IPS-15b (cell line): ENCODE measurements around the gene RPS3.

Source experiments
- H3K27me3 ChIP-seq: one replicate; pipeline ENCODE4 v1.6.1; 2013; ENCODE audit warnings: low read length; ENCODE audit not compliant: control insufficient read depth, insufficient read depth
- H3K36me3 ChIP-seq: one replicate; pipeline ENCODE4 v1.6.1; 2013; ENCODE audit warnings: low read length; ENCODE audit not compliant: control insufficient read depth, insufficient read depth
- H3K4me1 ChIP-seq: one replicate; pipeline ENCODE4 v1.6.1; 2013; ENCODE audit warnings: mild to moderate bottlenecking, low read length; ENCODE audit not compliant: control insufficient read depth, insufficient read depth
- H3K4me3 ChIP-seq: one replicate; pipeline ENCODE4 v1.5.1; 2013; ENCODE audit warnings: low read depth, low read length
- H3K9ac ChIP-seq: one replicate; pipeline ENCODE4 v1.6.1; 2013; ENCODE audit warnings: low read depth, mild to moderate bottlenecking, low read length
- H3K9me3 ChIP-seq: one replicate; pipeline ENCODE4 v1.6.1; 2013; ENCODE audit warnings: mild to moderate bottlenecking, low read length; ENCODE audit not compliant: control insufficient read depth, insufficient read depth

The RPS3 gene

GRCh38 chr11:75383246-75383645, 16.1 kb upstream of the RPS3 start:
- no peaks in the 10 kb centered on the region for H3K9me3 ChIP-seq
- no peak overlapping the region for H3K4me3 ChIP-seq
- H3K36me3 ChIP-seq: no peaks in the 10 kb centered on the region
- H3K9ac ChIP-seq: no peak overlapping the region
- H3K4me1 ChIP-seq: no peaks in the 10 kb centered on the region
- no peaks in the 10 kb centered on the region for H3K27me3 ChIP-seq

GRCh38 chr11:75384438-75385080, 14.8 kb upstream of the RPS3 start:
- H3K4me1 ChIP-seq: no peaks in the 10 kb centered on the region
- H3K36me3 ChIP-seq: no peaks in the 10 kb centered on the region
- no peak overlapping the region for H3K9ac ChIP-seq
- H3K9me3 ChIP-seq: no peaks in the 10 kb centered on the region
- no peaks in the 10 kb centered on the region for H3K27me3 ChIP-seq
- no peak overlapping the region for H3K4me3 ChIP-seq

GRCh38 chr11:75386942-75387630, 12.2 kb upstream of the RPS3 start:
- H3K27me3 ChIP-seq: no peaks in the 10 kb centered on the region
- no peak overlapping the region for H3K9ac ChIP-seq
- H3K36me3 ChIP-seq: no peaks in the 10 kb centered on the region
- no peak overlapping the region for H3K4me3 ChIP-seq
- H3K4me1 ChIP-seq: no peaks in the 10 kb centered on the region
- H3K9me3 ChIP-seq: no peaks in the 10 kb centered on the region

- Histone ChIP-seq H3K27me3 (no peaks in the 10 kb centered on the region), H3K9ac (no peak overlapping the region), H3K4me3 (no peak overlapping the region), H3K4me1 (no peaks in the 10 kb centered on the region), H3K36me3 (no peaks in the 10 kb centered on the region), H3K9me3 (no peaks in the 10 kb centered on the region)
These were observed 11.5 kb upstream of the RPS3 start for GRCh38 chr11:75387736-75388294.

- Histone ChIP-seq H3K9me3 (no peaks in the 10 kb centered on the region), H3K9ac (no peak overlapping the region), H3K4me1 (no peaks in the 10 kb centered on the region), H3K4me3 (no peak overlapping the region), H3K36me3 (no peaks in the 10 kb centered on the region), H3K27me3 (no peaks in the 10 kb centered on the region)
These were observed 10.7 kb upstream of the RPS3 start for GRCh38 chr11:75388386-75389275.

GRCh38 chr11:75389276-75389605, 10.1 kb upstream of the RPS3 start:
- Histone ChIP-seq H3K4me1 (no peaks in the 10 kb centered on the region), H3K36me3 (no peaks in the 10 kb centered on the region), H3K9ac (no peak overlapping the region), H3K27me3 (no peaks in the 10 kb centered on the region), H3K4me3 (no peak overlapping the region), H3K9me3 (no peaks in the 10 kb centered on the region)

- Histone ChIP-seq H3K9ac (no peak overlapping the region), H3K27me3 (no peaks in the 10 kb centered on the region), H3K4me3 (no peak overlapping the region)
These were observed 9.4 kb upstream of the RPS3 start for GRCh38 chr11:75389925-75390324.

GRCh38 chr11:75394085-75394840, 5.1 kb upstream of the RPS3 start:
- Histone ChIP-seq H3K36me3 (no peaks in the 10 kb centered on the region), H3K27me3 (no peaks in the 10 kb centered on the region), H3K4me3 (no peak overlapping the region), H3K4me1 (no peaks in the 10 kb centered on the region), H3K9me3 (no peaks in the 10 kb centered on the region), H3K9ac (no peak overlapping the region)

More at GRCh38 chr11:75389925-75390324, 9.4 kb upstream of the RPS3 start:
- H3K4me1 ChIP-seq: no peaks in the 10 kb centered on the region
- no peaks in the 10 kb centered on the region for H3K36me3 ChIP-seq
- H3K9me3 ChIP-seq: no peaks in the 10 kb centered on the region

GRCh38 chr11:75398906-75399305, 412 bp upstream of the RPS3 start:
- no peak overlapping the region for H3K4me3 ChIP-seq
- no peaks in the 10 kb centered on the region for H3K9me3 ChIP-seq
- H3K4me1 ChIP-seq: peaks cover 2% of the 10 kb centered on the region
- no peak overlapping the region for H3K9ac ChIP-seq
- H3K27me3 ChIP-seq: no peaks in the 10 kb centered on the region
- peaks cover 33% of the 10 kb centered on the region for H3K36me3 ChIP-seq

- Histone ChIP-seq H3K4me3 (peak overlapping the region; percentile 99), H3K9ac (peak overlapping the region; percentile 100), H3K36me3 (peaks cover 47% of the 10 kb centered on the region), H3K4me1 (peaks cover 2% of the 10 kb centered on the region), H3K27me3 (no peaks in the 10 kb centered on the region), H3K9me3 (no peaks in the 10 kb centered on the region)
These were observed 988 bp downstream of the RPS3 start for GRCh38 chr11:75400146-75400865.
